ENCODE measurements around the gene YBX1. TPM values are rescaled to one million over a fixed set of nuclear protein-coding genes. Genes with fewer than 3 reads are reported as not detected.

Gene YBX1
- 10 to 100 TPM; 51.5 to 70.0 (median 69.4) TPM for polyA plus RNA-seq

DNA sequence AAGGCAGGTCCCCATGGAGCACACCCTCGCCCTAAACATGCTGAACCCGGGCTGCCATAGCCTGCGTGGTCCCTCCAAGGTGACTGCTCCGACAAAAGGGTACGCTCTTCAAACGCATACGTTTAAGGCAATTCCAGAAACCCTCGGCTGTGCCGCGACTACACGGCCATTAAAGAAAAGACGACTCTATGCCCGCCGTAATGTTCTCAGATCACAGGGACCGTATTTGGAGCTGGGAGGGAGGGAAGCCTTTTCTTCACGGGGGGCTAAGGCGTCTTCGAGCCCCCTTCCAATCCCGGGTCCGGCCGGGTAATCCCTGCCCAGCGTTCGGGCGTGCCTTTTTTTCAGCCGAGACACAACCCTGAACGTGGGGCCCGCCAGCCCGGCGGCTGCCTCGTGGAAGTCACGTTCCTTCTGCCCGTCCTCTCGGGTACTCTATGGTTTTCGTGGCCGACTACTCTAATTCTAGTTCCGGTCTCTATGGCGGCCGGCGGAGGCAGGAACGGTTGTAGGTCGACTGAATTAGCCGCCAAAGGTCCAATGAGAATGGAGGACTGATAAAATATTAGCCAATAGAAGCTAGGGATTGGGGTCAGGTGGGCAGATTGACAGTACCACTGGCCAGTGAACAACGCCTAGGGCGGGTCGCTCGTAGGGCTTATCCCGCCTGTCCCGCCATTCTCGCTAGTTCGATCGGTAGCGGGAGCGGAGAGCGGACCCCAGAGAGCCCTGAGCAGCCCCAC lies at the start of gene YBX1:
TSS of gene YBX1 (plus strand) at position 678 of the 743 bp plus-strand sequence. CDS start 148 bp downstream, outside the sequence.
- Mint-ChIP-seq H3K9me3 (no peaks in the 10 kb centered on the region), H3K27ac (peak within 1 kb of the TSS; percentile 93 to 99 (median 97)), H3K36me3 (peaks cover 0 to 11% (median 0%) of the 10 kb centered on the region in 3 donors), H3K4me3 (peak within 1 kb of the TSS; percentile 96 to 100 (median 99)), H3K4me1 (peaks cover 52 to 61% of the 10 kb centered on the region in 2 donors), H3K27me3 (ENCODE audit: low read depth in 3 of 3) (peaks cover 8 to 15% (median 9%) of the 10 kb centered on the region in 3 donors)
- peak; percentile 97 for DNase-seq

DNA sequence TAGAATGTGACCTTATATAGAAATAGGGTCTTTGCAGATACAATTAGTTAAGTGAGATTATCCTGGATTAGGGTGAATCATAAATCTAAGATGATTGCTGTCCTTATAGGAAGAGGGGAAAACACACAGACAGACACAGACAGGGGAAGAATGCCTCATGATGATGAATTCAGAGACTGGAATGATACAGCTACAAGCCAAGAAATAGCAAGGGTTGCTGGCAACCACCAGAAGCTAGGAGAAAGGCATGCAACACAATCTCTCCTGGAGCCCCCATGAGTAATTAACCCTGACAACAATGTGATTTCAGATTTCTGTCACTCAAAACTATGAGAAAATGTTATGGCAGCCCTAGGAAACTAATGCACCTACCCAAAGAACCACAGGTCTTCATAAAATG lies 43.1 kb upstream of the YBX1 start:
- Mint-ChIP-seq H3K9me3 (no peaks in the 10 kb centered on the region), H3K27me3 (ENCODE audit: low read depth in 3 of 3) (peaks cover 0 to 2% (median 0%) of the 10 kb centered on the region in 3 donors), H3K36me3 (peaks cover 0 to 6% (median 5%) of the 10 kb centered on the region in 3 donors), H3K4me1 (no peaks in the 10 kb centered on the region), H3K4me3 (no peak overlapping the region), H3K27ac (no peak overlapping the region)
- no peak for DNase-seq

DNA sequence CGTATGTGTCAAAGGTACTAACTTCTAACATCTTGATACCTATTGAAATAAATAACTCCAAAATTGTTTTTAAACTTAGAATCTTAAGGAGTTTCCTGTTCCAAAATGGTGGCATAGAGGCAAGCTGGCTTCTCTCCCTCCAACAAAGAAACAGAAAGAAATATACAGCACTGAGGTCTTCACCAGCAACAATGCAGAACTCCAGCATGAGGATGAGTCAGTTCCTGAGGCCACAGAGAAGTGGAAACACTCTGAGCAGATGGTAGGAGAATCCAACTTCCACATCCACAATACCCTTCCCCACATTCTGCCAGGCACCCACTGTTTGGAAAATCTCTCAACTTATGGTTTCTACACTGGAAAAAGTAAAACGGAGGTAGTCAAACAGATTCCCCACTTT lies 36.2 kb upstream of the YBX1 start:
- Mint-ChIP-seq H3K27ac (no peak overlapping the region), H3K9me3 (no peaks in the 10 kb centered on the region), H3K27me3 (ENCODE audit: low read depth in 3 of 3) (peaks cover 0 to 6% (median 2%) of the 10 kb centered on the region in 3 donors), H3K4me3 (no peak overlapping the region), H3K4me1 (no peaks in the 10 kb centered on the region), H3K36me3 (peaks cover 18 to 35% (median 23%) of the 10 kb centered on the region in 3 donors)
- no peak for DNase-seq

DNA sequence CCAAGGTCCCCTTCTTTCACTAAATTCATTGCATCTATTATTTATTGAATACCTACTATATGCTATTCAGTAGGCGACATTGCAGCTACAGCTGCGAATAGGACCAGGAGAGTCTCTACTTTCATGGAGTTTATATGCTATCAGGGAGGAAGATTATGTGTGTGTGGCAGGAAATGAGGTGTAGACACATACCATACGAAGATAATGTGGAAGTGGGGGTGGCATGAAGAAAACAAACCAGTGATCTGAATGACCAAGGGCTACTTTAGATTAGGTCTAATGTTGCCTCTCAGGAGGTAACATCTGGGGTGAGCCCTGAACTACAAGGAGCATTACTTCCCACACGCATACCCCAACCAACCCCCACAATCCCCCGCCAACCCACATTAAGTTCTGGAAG lies 25.0 kb upstream of the YBX1 start:
- Mint-ChIP-seq H3K27me3 (ENCODE audit: low read depth in 3 of 3) (peaks cover 0 to 7% (median 2%) of the 10 kb centered on the region in 3 donors), H3K4me1 (peaks cover 36 to 50% of the 10 kb centered on the region in 2 donors)

GRCh38 chr1:42657981-42658876 lies 24.0 kb upstream of the YBX1 start, which contains the start of gene PPIH:
TSS of gene PPIH (plus strand) at chr1:42658423. CDS start at chr1:42658447, 24 bp downstream.
- H3K27ac Mint-ChIP-seq: peak within 1 kb of the TSS; percentile 90 to 98 (median 97)
- peaks cover 36 to 50% of the 10 kb centered on the region in 2 donors for H3K4me1 Mint-ChIP-seq
- peaks cover 0 to 7% (median 2%) of the 10 kb centered on the region in 3 donors for H3K27me3 Mint-ChIP-seq (ENCODE audit: low read depth in 3 of 3)
- DNase-seq: peak; percentile 90 to 91 (median 91)
- no peaks in the 10 kb centered on the region for H3K9me3 Mint-ChIP-seq
- peak within 1 kb of the TSS; percentile 98 to 100 (median 99) for H3K4me3 Mint-ChIP-seq
- peaks cover 3 to 21% (median 7%) of the 10 kb centered on the region in 3 donors for H3K36me3 Mint-ChIP-seq

More for the DNA sequence above, 25.0 kb upstream of the YBX1 start:
- H3K36me3 Mint-ChIP-seq: peaks cover 0 to 16% (median 7%) of the 10 kb centered on the region in 3 donors
- no peaks in the 10 kb centered on the region for H3K9me3 Mint-ChIP-seq
- DNase-seq: no peak
- H3K4me3 Mint-ChIP-seq: peak overlapping the region; percentile 98 to 100 (median 99)
- H3K27ac Mint-ChIP-seq: peak overlapping the region; percentile 90 to 98 (median 97)

GRCh38 chr1:42658877-42659337 lies 23.3 kb upstream of the YBX1 start:
- DNase-seq: no peak
- H3K36me3 Mint-ChIP-seq: peaks cover 7 to 25% (median 11%) of the 10 kb centered on the region in 3 donors
- peaks cover 0 to 7% (median 2%) of the 10 kb centered on the region in 3 donors for H3K27me3 Mint-ChIP-seq (ENCODE audit: low read depth in 3 of 3)
- peaks cover 36 to 50% of the 10 kb centered on the region in 2 donors for H3K4me1 Mint-ChIP-seq
- peak overlapping the region; percentile 90 to 98 (median 97) for H3K27ac Mint-ChIP-seq
- peak overlapping the region; percentile 98 to 100 (median 99) for H3K4me3 Mint-ChIP-seq
- H3K9me3 Mint-ChIP-seq: no peaks in the 10 kb centered on the region

DNA sequence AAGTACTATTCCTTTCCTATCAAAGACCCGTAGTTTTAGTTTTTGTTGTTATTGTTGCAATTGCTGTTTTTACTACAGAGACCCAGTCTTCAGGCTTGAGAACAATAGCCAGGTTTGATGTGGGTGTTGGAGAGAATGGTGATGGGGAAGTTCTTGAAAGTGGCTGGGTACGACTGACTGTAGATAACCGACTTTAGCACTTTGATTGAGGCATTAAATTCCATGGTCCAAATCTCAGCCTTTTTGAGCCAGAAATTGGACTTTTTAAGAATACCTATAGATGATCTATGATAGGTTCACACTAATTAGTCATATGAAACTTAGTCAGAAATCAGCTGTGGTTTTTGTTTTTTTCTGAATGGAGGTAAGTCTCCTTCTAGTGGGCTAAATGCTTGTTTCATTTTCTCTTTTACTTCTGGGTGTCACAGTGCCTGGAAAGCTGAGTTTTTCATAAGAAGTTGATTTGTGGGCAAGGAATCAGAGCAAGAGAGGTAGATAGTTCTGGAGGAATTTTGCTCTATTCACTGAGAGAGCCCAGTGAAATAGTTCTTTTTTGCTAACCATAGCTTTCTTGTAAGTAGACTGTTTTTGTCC lies 21.2 kb upstream of the YBX1 start:
- Mint-ChIP-seq H3K4me3 (peak overlapping the region in 3 of 5 donors; percentile 3 to 32 (median 25)), H3K27me3 (ENCODE audit: low read depth in 3 of 3) (peaks cover 0 to 7% (median 2%) of the 10 kb centered on the region in 3 donors), H3K9me3 (no peaks in the 10 kb centered on the region), H3K4me1 (peaks cover 36 to 50% of the 10 kb centered on the region in 2 donors), H3K27ac (peak overlapping the region in 5 of 6 donors; percentile 4 to 42 (median 22)), H3K36me3 (peaks cover 13 to 35% (median 14%) of the 10 kb centered on the region in 3 donors)
- DNase-seq: no peak

DNA sequence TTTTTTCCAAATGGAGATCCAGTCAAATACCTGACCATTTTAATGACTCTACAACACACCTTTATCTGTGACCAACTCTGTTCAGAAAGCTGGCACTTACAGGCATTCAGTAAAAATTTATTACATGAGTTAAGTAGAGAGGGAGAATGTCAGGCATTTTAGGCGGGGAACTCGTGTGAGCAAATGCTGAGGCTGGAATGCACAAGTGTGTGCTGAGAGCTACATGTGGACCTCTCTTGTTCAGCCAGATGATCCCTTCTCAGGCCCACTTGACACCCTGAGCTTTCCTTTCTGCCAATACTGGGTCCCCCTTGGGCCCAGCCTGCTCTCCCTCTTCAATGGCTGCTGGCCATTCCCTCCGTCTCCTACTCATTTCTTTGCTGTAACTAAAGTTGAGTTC lies 12.3 kb upstream of the YBX1 start:
- no peaks in the 10 kb centered on the region for H3K4me1 Mint-ChIP-seq
- DNase-seq: no peak
- H3K27me3 Mint-ChIP-seq (ENCODE audit: low read depth in 3 of 3): no peaks in the 10 kb centered on the region
- peaks cover 25 to 55% (median 40%) of the 10 kb centered on the region in 3 donors for H3K36me3 Mint-ChIP-seq
- H3K27ac Mint-ChIP-seq: no peak overlapping the region
- H3K4me3 Mint-ChIP-seq: no peak overlapping the region
- no peaks in the 10 kb centered on the region for H3K9me3 Mint-ChIP-seq

GRCh38 chr1:42670425-42670824 lies 11.8 kb upstream of the YBX1 start:
- Mint-ChIP-seq H3K9me3 (no peaks in the 10 kb centered on the region), H3K36me3 (peaks cover 27 to 58% (median 41%) of the 10 kb centered on the region in 3 donors), H3K27ac (peak overlapping the region in 1 of 6 donors; percentile 34), H3K4me3 (no peak overlapping the region), H3K27me3 (ENCODE audit: low read depth in 3 of 3) (no peaks in the 10 kb centered on the region), H3K4me1 (no peaks in the 10 kb centered on the region)
- no peak for DNase-seq

GRCh38 chr1:42674214-42674613 lies 8.0 kb upstream of the YBX1 start:
- DNase-seq: no peak
- Mint-ChIP-seq H3K36me3 (peaks cover 15 to 39% (median 19%) of the 10 kb centered on the region in 3 donors), H3K4me1 (no peaks in the 10 kb centered on the region), H3K4me3 (no peak overlapping the region), H3K9me3 (no peaks in the 10 kb centered on the region), H3K27ac (peak overlapping the region in 2 of 6 donors; percentile 61 to 67), H3K27me3 (ENCODE audit: low read depth in 3 of 3) (no peaks in the 10 kb centered on the region)

DNA sequence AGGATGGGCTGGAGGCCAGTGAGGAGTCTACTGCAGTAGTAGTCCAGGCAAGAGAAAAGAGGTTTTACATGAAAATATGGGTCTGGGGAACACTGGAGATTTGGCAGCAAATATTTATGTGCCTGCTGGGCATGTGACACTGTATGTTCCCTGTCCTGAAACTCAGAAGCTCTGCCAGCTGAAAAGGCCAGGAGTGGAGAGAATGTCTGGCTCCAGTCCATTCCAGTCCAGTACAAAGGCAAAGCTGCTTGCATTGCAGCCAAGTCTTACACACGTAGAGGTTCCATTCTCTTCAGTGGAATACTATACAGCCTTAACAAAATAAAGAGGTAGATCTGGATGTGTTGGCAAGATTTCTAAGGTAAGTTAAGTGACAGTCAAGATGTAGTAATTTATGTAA lies 7.5 kb upstream of the YBX1 start:
- no peak for DNase-seq
- peak overlapping the region in 1 of 6 donors; percentile 14 for H3K27ac Mint-ChIP-seq
- H3K36me3 Mint-ChIP-seq: peaks cover 15 to 36% (median 19%) of the 10 kb centered on the region in 3 donors
- no peaks in the 10 kb centered on the region for H3K27me3 Mint-ChIP-seq (ENCODE audit: low read depth in 3 of 3)
- H3K4me3 Mint-ChIP-seq: no peak overlapping the region
- no peaks in the 10 kb centered on the region for H3K9me3 Mint-ChIP-seq
- H3K4me1 Mint-ChIP-seq: no peaks in the 10 kb centered on the region

GRCh38 chr1:42675467-42675866 lies 6.8 kb upstream of the YBX1 start:
- DNase-seq: no peak
- no peaks in the 10 kb centered on the region for H3K27me3 Mint-ChIP-seq (ENCODE audit: low read depth in 3 of 3)
- H3K4me3 Mint-ChIP-seq: no peak overlapping the region
- H3K4me1 Mint-ChIP-seq: peaks cover 1 to 4% of the 10 kb centered on the region in 2 donors
- no peaks in the 10 kb centered on the region for H3K9me3 Mint-ChIP-seq
- H3K27ac Mint-ChIP-seq: no peak overlapping the region
- peaks cover 15 to 32% (median 16%) of the 10 kb centered on the region in 3 donors for H3K36me3 Mint-ChIP-seq

GRCh38 chr1:42676534-42677087 lies 5.6 kb upstream of the YBX1 start:
- H3K9me3 Mint-ChIP-seq: no peaks in the 10 kb centered on the region
- H3K27ac Mint-ChIP-seq: no peak overlapping the region
- H3K4me1 Mint-ChIP-seq: peaks cover 10 to 16% of the 10 kb centered on the region in 2 donors
- H3K27me3 Mint-ChIP-seq (ENCODE audit: low read depth in 3 of 3): no peaks in the 10 kb centered on the region
- H3K36me3 Mint-ChIP-seq: peaks cover 15 to 30% (median 16%) of the 10 kb centered on the region in 3 donors
- H3K4me3 Mint-ChIP-seq: no peak overlapping the region
- no peak for DNase-seq

Data from immature natural killer cell (primary cell).